HuH-7.5 (cell line): ENCODE results near the gene ANKRD13A.

Experiments
- DNase-seq: peaks from one replicate; pipeline ENCODE4 v3.0.0; 2011; ENCODE audit warnings: low spot score

Gene ANKRD13A

DNA sequence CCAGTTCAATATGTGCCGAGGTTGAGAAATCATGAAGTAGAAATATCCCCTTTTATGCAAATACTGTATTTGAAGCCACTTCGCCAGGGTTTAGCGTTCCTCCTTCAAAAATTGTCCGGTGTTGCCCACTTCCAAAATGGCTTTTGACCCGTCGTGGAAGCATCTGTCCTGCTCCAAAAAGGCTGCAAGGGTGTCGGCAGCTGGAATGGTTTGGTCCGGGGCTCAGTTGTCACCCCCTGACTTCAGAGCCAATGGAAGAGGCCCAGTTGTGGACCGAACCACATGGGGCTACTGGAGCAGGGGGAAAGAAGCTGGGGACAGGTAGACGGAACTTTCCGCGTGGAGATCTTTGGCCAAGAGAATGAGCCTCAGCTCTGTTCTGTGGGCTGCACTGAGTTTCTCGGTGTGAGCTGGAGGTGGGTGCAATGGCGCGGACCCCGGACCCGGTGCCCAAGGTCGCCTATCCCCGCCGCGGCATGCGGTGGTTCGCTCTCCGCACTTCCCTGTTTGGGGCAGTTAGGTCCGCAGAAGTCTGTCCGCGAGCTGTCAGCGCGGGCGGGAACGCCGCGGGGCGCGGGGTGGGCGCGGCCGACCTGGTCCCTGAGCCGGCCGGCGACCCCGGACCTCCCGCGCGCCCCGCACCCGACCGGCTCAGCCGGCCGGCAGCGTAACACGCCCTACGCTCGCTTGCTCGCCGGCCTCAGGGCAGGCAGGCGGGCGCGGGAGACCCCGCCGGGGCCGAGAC lies at the start of gene ANKRD13A:
Gene ANKRD13A, plus strand, starts transcription at position 527 of the 745 bp plus-strand sequence. CDS start 259 bp downstream, outside the sequence.
- DNase-seq: peak; percentile 89

GRCh38 chr12:109950625-109951024 lies 48.6 kb upstream of the ANKRD13A start:
- no peak for DNase-seq

- no peak for DNase-seq
Measured at GRCh38 chr12:109951136-109951535, 48.1 kb upstream of the ANKRD13A start.

- DNase-seq: no peak
Measured at GRCh38 chr12:109951751-109952150, 47.5 kb upstream of the ANKRD13A start.

GRCh38 chr12:109952160-109952858 lies 46.9 kb upstream of the ANKRD13A start:
- no peak for DNase-seq

DNA sequence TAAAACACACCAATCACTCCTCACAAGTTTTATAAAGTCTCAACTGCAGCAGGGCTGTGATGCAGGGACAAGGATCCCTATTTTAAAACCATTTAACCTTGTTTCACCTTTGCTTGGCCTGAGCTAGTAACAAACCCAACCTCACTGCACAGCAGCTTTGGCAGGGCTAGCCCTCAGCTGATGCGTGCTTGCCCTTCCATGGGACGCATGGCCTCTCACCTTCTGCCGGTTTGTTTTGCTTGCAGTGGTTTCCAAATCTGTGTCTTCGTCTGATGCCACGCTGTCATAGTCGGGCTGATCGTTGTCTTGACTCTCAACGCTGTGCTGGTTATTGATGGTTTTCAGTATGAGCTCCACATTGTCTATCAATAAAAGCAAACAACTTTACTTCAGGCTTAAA lies 46.4 kb upstream of the ANKRD13A start:
- DNase-seq: no peak

- DNase-seq: no peak
Measured at GRCh38 chr12:109953656-109954055, 45.6 kb upstream of the ANKRD13A start.

- no peak for DNase-seq
Measured at GRCh38 chr12:109958374-109958773, 40.9 kb upstream of the ANKRD13A start.

GRCh38 chr12:109959411-109960093 lies 39.7 kb upstream of the ANKRD13A start:
- no peak for DNase-seq

DNA sequence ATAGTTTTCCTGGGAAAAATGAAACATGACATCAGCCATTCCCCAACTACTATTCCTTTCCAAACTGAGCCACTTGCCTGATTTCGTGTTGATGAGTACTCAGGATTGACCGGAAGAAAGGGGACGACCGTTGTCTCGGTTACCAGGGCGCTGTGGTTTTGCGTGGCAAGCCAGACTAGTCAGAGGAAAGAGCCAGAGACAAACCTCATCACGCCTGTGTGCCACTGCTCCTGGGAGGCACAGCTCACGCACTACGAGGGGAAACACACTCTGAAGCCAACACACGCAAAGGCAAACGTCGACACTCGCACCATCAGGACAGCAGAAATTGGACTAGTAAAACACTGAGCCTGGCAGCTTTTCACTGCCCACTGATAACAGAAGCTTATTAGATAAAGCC lies 38.0 kb upstream of the ANKRD13A start:
- no peak for DNase-seq

GRCh38 chr12:109961612-109962011 lies 37.6 kb upstream of the ANKRD13A start:
- DNase-seq: no peak

GRCh38 chr12:109962398-109962797 lies 36.8 kb upstream of the ANKRD13A start:
- no peak for DNase-seq

DNA sequence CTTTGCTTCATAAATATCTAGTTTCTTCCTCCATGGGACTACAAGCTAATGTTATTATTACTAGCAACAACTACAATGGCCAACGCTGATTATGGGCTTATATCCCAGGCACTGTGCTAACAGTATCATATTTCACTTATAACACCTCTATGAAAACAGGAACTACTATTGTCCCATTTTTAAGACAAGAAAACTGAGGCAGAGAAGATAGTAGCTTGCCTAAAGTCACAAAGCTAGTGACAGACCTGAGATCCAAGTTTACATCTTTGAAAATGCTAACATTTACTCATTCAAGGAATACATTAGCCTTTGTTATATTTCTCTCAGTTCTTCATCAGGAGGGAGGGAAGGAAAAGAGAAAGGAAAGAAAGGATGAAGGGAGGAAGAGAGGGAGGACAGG lies 35.9 kb upstream of the ANKRD13A start:
- no peak for DNase-seq

DNA sequence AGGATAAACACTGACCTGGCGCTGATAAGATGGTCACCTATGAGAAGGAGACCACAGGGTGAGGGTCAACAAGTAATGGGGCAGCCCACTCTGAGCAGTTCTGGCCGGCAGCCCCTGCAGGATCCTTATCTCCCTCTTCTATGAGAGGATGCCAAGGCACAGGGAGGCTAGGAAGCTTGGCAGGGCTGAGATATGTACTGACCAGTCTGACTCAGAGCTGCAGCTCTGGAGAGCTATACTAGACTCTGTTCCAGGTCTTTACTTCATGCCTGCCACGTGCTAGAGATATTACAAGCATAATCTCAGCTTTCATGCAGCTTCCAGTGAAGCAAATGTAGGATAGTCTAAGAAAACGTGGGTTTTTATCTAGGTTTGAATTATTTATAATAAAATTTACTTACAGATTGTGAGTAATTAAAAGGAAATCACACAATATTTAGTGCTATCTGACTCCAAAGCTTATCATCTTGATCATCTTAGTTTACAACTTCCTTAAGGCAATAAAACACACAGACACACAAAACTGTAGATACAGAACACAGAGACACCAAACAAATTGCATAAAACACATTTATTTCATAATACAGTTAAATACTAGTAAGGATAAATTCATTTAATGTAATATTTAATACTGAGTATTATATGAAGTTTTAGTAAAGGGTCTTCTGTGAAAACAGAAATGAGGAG lies 35.3 kb upstream of the ANKRD13A start:
- no peak for DNase-seq

DNA sequence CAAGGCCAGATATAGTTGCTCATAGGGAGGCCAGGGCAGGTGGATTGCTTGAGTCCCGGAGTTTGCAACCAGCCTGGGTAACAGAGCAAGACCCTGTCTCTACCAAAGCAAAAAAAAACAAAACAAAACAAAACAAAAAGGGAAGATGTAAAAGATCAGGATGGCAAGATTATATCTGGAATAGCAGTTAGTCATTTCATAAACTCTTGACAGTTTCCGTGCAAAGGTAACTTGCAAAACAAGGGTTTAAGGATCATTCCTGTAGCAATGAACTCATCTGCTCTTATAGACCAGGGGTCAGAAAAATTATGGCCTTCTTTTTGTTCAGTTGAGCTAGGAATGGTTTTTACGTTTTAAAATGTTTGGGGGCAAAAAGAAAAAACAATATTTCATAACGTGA lies 32.7 kb upstream of the ANKRD13A start:
- no peak for DNase-seq

GRCh38 chr12:109967383-109968031 lies 31.7 kb upstream of the ANKRD13A start:
- no peak for DNase-seq

- DNase-seq: no peak
Measured at GRCh38 chr12:109968032-109968420, 31.2 kb upstream of the ANKRD13A start.

DNA sequence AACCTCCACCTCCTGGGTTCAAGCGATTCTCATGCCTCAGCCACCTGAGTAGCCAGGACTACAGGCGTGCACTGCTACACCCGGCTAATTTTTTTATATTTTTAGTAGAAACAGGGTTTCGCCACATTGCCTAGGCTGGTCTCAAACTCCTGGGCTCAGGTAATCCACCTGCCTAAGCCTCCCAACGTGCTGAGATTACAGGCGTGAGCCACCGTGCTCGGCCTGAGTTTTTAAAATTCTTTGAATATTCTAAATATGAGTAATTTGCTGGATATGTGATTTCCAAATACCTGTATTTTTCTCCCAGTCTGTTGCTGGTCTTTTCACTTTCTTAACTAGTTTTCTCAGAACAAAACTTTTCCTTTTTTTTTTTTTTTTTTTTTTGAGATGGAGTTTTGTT lies 30.4 kb upstream of the ANKRD13A start:
- DNase-seq: no peak

DNA sequence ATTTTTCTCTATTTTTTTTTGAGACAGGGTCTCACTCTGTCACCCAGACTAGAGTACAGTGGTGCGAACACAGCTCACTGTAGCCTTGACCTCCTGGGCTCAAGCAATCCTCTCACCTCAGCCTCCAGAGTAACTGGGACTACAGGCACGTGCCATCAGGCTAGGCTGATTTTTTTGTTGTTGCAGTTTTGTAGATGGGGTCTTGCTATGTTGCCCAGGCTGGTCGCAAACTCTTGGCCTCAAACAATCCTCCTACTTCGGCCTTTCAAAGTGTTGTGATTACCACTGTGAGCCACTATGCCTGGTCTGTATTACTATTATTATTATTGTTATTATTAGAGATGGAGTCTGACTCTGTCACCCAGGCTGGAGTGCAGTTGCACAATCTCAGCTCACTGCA lies 26.4 kb upstream of the ANKRD13A start:
- DNase-seq: no peak

GRCh38 chr12:109981311-109981710 lies 17.9 kb upstream of the ANKRD13A start:
- DNase-seq: no peak

DNA sequence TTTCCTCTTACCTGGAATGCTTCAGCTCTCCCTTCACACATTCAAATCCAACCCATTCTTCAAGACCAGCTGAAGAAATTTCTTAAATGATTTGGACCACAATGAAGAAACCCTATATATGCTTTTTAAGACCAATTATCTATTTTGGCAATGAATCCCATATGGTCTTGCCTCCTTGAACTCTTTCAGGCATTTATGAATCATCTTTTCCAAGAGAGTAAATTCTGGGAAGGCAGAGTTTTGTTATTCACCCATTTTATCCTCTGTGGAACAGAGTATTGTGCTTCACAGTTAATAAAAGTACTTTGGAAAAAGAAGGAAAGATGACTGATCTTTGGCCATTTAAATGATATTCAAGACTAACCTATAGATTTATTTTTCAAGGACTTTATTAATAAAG lies 17.0 kb upstream of the ANKRD13A start:
- no peak for DNase-seq
